ENCODE results near the gene TBX21.

Gene TBX21

GRCh38 chr17:47781397-47781796, 48.4 kb downstream of the TBX21 start:
- Mint-ChIP-seq H3K9me3 (no peaks in the 10 kb centered on the region), H3K4me1 (ENCODE audit: low read depth) (no peaks in the 10 kb centered on the region), H3K27me3 (peaks cover 52% of the 10 kb centered on the region), H3K36me3 (ENCODE audit: low read depth) (no peaks in the 10 kb centered on the region), H3K27ac (no peak overlapping the region), H3K4me3 (no peak overlapping the region)

DNA sequence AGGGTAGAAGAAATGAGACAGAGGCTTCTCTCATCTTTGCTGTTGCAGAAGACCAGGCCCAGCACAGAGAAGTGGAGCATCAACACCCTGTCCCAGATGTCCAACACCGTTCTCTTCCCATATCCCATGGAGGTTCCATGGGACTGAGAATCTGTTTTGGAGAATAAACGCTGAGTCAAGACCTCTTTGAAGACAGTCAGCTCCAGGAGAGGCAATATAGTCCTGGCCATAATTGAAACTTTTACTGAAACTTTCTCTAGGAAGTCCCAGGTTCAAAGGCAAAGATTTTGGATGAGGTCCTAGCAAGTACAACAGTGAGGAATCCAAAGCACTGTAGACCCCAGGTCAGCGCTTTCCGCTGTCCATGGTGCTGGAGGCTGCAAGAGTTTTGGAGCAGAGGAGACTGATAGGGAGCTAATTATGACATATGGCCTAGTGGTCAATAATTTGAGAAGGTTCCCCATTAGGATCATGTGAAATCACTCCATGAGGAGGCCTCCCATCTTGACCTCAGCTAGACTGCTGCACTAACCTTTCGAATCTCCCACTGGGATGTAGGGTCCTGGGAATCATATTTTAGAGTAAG, 52.6 kb downstream of the TBX21 start:
- peaks cover 7% of the 10 kb centered on the region for H3K4me1 Mint-ChIP-seq (ENCODE audit: low read depth)
- H3K4me3 Mint-ChIP-seq: no peak overlapping the region
- H3K9me3 Mint-ChIP-seq: no peaks in the 10 kb centered on the region
- H3K27me3 Mint-ChIP-seq: peaks cover 55% of the 10 kb centered on the region
- no peaks in the 10 kb centered on the region for H3K36me3 Mint-ChIP-seq (ENCODE audit: low read depth)
- no peak overlapping the region for H3K27ac Mint-ChIP-seq

GRCh38 chr17:47789611-47790561, 56.9 kb downstream of the TBX21 start:
- Mint-ChIP-seq H3K27me3 (peaks cover 72% of the 10 kb centered on the region), H3K36me3 (ENCODE audit: low read depth) (no peaks in the 10 kb centered on the region), H3K9me3 (no peaks in the 10 kb centered on the region), H3K4me3 (peak overlapping the region; percentile 80), H3K4me1 (ENCODE audit: low read depth) (peaks cover 10% of the 10 kb centered on the region), H3K27ac (no peak overlapping the region)

- no peaks in the 10 kb centered on the region for H3K9me3 Mint-ChIP-seq
- H3K4me3 Mint-ChIP-seq: peak overlapping the region; percentile 62
- no peaks in the 10 kb centered on the region for H3K36me3 Mint-ChIP-seq (ENCODE audit: low read depth)
- H3K4me1 Mint-ChIP-seq (ENCODE audit: low read depth): peaks cover 10% of the 10 kb centered on the region
- H3K27me3 Mint-ChIP-seq: peaks cover 62% of the 10 kb centered on the region
- H3K27ac Mint-ChIP-seq: no peak overlapping the region
Observed at GRCh38 chr17:47791025-47791424, 58.0 kb downstream of the TBX21 start.

GRCh38 chr17:47792457-47792856, 59.4 kb downstream of the TBX21 start:
- Mint-ChIP-seq H3K4me1 (ENCODE audit: low read depth) (peaks cover 10% of the 10 kb centered on the region), H3K9me3 (no peaks in the 10 kb centered on the region), H3K36me3 (ENCODE audit: low read depth) (no peaks in the 10 kb centered on the region), H3K27me3 (peaks cover 58% of the 10 kb centered on the region), H3K4me3 (no peak overlapping the region), H3K27ac (no peak overlapping the region)

DNA sequence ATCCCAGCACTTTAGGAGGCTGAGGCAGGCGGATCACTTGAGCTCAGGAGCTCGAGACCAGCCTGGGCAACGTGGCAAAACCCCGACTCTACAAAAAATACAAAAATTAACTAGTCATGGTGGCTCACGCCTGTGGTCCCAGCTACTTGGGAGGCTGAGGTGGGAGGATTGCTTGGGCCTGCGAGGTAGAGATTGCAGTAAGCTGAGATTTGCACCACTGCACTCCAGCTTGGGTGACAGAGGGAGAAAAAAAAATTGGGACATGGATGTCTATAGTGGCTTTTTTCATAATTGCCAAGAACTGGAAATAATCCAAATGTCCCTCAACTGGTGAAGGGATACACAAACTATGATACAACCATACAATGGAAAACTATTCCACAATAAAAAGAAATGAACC, 59.9 kb downstream of the TBX21 start:
- peaks cover 57% of the 10 kb centered on the region for H3K27me3 Mint-ChIP-seq
- peaks cover 10% of the 10 kb centered on the region for H3K4me1 Mint-ChIP-seq (ENCODE audit: low read depth)
- H3K4me3 Mint-ChIP-seq: no peak overlapping the region
- H3K27ac Mint-ChIP-seq: no peak overlapping the region
- H3K9me3 Mint-ChIP-seq: no peaks in the 10 kb centered on the region
- no peaks in the 10 kb centered on the region for H3K36me3 Mint-ChIP-seq (ENCODE audit: low read depth)
